Mucosa of descending colon (tissue), 3 donors: ENCODE results near the gene SMAD7. TPM values are rescaled to one million over a fixed set of nuclear protein-coding genes. Genes with fewer than 3 reads are reported as not detected.

ENCODE experiments used
- ATAC-seq: fragments of 200-7000 bp; cut with Tn5 transposase; one replicate; pipeline ENCODE4 v1.9.1; 2020; ENCODE audit warnings: mild to moderate bottlenecking, moderate library complexity
- DNase-seq, 3 donors: peaks; one replicate each; pipeline ENCODE4 v3.0.0-alpha.2; 2020
- H3K36me3 ChIP-seq: fragments of 200-600 bp; one replicate; pipeline ENCODE4 v1.8.0; 2021; ENCODE audit warnings: low read depth, mild to moderate bottlenecking
- H3K4me1 ChIP-seq: fragments of 200-600 bp; one replicate; pipeline ENCODE4 v1.8.0; 2021; ENCODE audit warnings: low read depth, mild to moderate bottlenecking
- H3K4me3 ChIP-seq: fragments of 200-600 bp; one replicate; pipeline ENCODE4 v1.8.0; 2021; ENCODE audit warnings: mild to moderate bottlenecking
- H3K9me3 ChIP-seq: fragments of 200-600 bp; one replicate; pipeline ENCODE4 v1.8.0; 2021; ENCODE audit warnings: mild to moderate bottlenecking
- intact Hi-C, 2 donors: fragments of 100-400 bp; cut with DNase I in 1 of 2; cut with micrococcal nuclease in 1 of 2; formaldehyde crosslinking; loops; one replicate each; pipeline versions ENCODE4 v1.11.0 to v1.11.1; 2022; cut with DNase I, micrococcal nuclease
- total RNA-seq, 3 donors: library from RNA; stranded (reverse); fragmentation: NEBNext Ultra II Directional in 2 of 3; extraction: Animal tissue kit (Norgen Biotek cat#: 25700) in 2 of 3; gene quantifications; one replicate each; pipeline versions ENCODE4 v1.2.1 to v1.2.4, GENCODE V29; 2021 to 2023
- TF ChIP-seq, protein P1 (sequence below): fragments of 200-600 bp; IDR thresholded peaks from one replicate; pipeline ENCODE4 v1.8.0; 2022; ENCODE audit warnings: antibody characterized with exemption, mild to moderate bottlenecking
- donor health status: DM: no; HTN: no; CAD: no; lungs with moderate emphysema.
- donor health status: DM: no; HTN: no; CAD: no.
- donor health status: DM: no; HTN: yes; CAD: no.

The SMAD7 gene
- total RNA-seq, 3 donors from 2014 or later = 22.3 to 67.4 (median 33.1) TPM

- ATAC-seq (no peak), DNase-seq (no peak)
- TF ChIP-seq, protein P1, sequence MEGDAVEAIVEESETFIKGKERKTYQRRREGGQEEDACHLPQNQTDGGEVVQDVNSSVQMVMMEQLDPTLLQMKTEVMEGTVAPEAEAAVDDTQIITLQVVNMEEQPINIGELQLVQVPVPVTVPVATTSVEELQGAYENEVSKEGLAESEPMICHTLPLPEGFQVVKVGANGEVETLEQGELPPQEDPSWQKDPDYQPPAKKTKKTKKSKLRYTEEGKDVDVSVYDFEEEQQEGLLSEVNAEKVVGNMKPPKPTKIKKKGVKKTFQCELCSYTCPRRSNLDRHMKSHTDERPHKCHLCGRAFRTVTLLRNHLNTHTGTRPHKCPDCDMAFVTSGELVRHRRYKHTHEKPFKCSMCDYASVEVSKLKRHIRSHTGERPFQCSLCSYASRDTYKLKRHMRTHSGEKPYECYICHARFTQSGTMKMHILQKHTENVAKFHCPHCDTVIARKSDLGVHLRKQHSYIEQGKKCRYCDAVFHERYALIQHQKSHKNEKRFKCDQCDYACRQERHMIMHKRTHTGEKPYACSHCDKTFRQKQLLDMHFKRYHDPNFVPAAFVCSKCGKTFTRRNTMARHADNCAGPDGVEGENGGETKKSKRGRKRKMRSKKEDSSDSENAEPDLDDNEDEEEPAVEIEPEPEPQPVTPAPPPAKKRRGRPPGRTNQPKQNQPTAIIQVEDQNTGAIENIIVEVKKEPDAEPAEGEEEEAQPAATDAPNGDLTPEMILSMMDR = no peak
- Histone ChIP-seq H3K4me1 (no peaks in the 10 kb centered on the region), H3K9me3 (no peaks in the 10 kb centered on the region), H3K36me3 (no peaks in the 10 kb centered on the region), H3K4me3 (no peak overlapping the region)
- intact Hi-C loops = no loop called here
Measured at GRCh38 chr18:48982266-48982665, 31.5 kb upstream of the SMAD7 start.

GRCh38 chr18:48979944-48980890 is 29.5 kb upstream of the SMAD7 start:
- peak; percentile 71 for ATAC-seq
- Histone ChIP-seq H3K4me3 (no peak overlapping the region), H3K9me3 (no peaks in the 10 kb centered on the region), H3K4me1 (peaks cover 2% of the 10 kb centered on the region), H3K36me3 (no peaks in the 10 kb centered on the region)
- DNase-seq = peak in 1 of 3 donors; percentile 56
- TF ChIP-seq, protein P1 = no peak
- intact Hi-C loops = no loop called here

DNA sequence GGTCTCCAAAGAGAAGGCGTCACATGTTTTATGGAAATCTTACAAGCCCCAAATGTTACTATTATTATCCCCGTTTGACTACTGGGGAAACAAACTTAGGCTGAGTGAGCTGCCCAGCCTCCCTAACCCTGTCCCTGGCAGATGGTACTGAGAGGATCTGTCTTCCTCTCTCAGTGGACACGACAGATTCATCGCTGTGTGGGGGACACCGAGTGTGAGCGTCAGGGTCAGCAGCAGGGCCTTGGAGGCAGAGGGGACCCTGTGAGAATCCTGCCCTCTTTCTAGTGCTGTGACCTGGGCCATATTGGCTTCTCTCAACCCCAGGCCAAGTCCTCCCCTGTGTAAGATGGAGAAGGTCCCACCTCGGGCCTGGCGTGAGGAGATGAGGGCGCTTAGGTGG is 27.1 kb upstream of the SMAD7 start:
- Histone ChIP-seq H3K36me3 (no peaks in the 10 kb centered on the region), H3K4me1 (peaks cover 5% of the 10 kb centered on the region), H3K9me3 (no peaks in the 10 kb centered on the region), H3K4me3 (no peak overlapping the region)
- intact Hi-C loops = no loop called here
- DNase-seq = no peak
- TF ChIP-seq, protein P1 = no peak
- ATAC-seq = no peak

DNA sequence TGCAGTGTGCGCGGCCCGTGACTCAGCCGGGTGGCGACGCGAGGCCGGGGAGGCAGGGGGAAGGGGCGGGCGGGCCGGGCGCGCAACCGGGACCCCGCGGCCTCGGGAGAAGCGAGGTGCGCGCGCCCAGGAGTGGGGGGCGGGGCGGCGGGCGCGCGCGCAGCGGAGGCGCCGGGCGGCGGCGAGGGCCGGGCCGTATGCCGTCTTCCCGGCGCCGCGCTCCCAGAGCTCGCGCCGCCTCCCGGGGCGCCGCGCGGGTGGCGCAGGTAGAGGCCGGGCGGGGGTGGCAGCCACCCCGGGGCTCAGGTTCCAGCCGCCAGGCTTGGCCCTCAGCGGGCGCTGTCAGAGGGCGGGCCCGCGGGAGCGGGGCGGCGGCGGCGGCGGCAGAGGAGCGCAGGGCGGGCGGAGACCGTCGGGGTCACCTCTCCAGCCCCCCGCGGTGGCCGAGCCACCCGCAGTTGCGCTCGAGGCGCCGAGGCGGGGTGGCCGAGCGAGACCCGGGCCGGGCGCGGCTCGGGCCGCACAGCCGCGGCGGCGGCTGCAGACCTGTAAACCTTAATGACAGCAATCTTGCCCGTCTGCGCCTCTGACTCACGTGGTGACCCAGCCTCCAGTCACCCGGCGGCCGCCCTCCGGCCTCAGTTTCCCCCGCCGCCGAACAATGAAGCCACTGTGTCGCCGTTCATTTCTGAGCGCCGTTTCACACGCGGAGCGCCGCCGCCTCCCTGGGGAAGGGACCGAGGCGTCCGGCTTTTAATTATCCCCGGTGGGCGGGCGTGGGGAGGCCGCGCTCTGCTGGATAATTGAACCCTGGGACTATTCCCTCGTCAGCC is 25.3 kb upstream of the SMAD7 start:
- H3K4me3 ChIP-seq = peak overlapping the region; percentile 36
- no peaks in the 10 kb centered on the region for H3K9me3 ChIP-seq
- peak; percentile 78 for ATAC-seq
- DNase-seq = peak in 2 of 3 donors; percentile 68 to 85
- H3K36me3 ChIP-seq = no peaks in the 10 kb centered on the region
- intact Hi-C loops = no loop called here
- peaks cover 5% of the 10 kb centered on the region for H3K4me1 ChIP-seq
- TF ChIP-seq, protein P1 = no peak

DNA sequence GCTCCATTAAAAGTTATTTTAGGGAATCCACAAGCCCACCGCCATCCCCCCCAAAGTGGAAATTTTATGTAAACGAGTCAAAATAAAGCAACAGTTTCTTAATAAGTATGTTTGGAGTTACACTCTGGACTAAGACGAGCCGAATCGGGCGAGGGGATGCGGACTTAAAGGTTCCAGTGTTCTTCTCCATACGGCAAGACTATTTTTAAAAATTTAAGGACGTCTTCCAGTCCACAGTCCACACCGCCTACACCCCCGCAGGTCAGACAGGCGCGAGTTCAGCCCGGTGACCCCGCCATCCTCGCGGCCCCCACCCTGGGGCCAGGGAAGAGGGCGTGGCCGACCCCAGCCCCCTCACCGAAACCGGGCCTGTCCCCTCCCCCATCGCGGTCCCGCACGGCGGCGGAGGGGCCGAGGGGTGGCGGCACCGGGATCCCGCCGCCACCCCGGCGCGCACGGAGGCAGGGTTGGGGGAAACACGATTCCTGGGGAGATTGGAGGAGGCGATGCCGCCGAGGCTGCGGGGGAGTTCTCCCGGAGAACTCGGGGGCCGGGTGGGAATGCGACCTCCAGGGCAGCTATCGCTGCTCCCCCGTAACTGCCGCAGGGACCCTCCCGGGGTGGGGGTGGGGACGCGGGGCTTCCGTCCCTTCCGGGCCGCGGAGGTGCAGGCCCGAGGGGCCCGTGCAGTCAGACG is 24.5 kb upstream of the SMAD7 start:
- Histone ChIP-seq H3K4me1 (peaks cover 5% of the 10 kb centered on the region), H3K9me3 (no peaks in the 10 kb centered on the region), H3K4me3 (peak overlapping the region; percentile 36), H3K36me3 (no peaks in the 10 kb centered on the region)
- intact Hi-C loops = no loop called here
- TF ChIP-seq, protein P1 = no peak
- DNase-seq (no peak), ATAC-seq (peak; percentile 1)
